ENCODE results near the gene TLE1.

TLE1 gene

GRCh38 chr9:81676395-81676794 is 13.0 kb downstream of the TLE1 start:
- H3K4me3 ChIP-seq (ENCODE audit: low read depth, low read length) = no peak overlapping the region
- no peak for TF ChIP-seq POLR2A (IDR thresholded peaks at IDR 0.05; ENCODE audit: extremely low read depth, insufficient read length)
- TF ChIP-seq, protein P1, sequence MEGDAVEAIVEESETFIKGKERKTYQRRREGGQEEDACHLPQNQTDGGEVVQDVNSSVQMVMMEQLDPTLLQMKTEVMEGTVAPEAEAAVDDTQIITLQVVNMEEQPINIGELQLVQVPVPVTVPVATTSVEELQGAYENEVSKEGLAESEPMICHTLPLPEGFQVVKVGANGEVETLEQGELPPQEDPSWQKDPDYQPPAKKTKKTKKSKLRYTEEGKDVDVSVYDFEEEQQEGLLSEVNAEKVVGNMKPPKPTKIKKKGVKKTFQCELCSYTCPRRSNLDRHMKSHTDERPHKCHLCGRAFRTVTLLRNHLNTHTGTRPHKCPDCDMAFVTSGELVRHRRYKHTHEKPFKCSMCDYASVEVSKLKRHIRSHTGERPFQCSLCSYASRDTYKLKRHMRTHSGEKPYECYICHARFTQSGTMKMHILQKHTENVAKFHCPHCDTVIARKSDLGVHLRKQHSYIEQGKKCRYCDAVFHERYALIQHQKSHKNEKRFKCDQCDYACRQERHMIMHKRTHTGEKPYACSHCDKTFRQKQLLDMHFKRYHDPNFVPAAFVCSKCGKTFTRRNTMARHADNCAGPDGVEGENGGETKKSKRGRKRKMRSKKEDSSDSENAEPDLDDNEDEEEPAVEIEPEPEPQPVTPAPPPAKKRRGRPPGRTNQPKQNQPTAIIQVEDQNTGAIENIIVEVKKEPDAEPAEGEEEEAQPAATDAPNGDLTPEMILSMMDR (IDR thresholded peaks at IDR 0.05; ENCODE audit: low read depth, low read length) = no peak
- no peak for TF ChIP-seq MAX (IDR thresholded peaks at IDR 0.05; ENCODE audit: low read depth, low read length)
- no peak for TF ChIP-seq MYC (IDR thresholded peaks at IDR 0.05; ENCODE audit: low read depth, low read length)
- DNase-seq (ENCODE audit: low read depth) = no peak

DNA sequence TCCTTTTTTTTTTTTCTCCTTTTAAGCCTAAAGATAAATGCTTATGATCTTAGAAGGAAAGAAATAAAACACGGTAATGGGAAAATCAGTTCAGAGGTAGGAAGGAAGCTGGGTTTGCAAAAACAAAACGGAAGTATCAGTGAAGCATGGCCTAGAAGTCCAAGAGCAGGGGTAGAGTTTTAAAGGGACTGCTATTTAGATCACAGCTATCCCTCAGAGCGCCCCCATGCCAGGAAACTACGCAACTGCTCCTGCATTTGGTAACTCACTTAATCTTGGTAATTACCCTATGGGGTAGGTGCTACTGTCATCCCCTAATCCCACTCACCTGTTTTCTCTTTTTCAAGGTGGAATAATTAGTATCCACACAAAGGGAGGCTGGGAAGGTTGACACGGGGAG is 16.0 kb downstream of the TLE1 start:
- TF ChIP-seq POLR2A (IDR thresholded peaks at IDR 0.05; ENCODE audit: extremely low read depth, insufficient read length) (no peak), MYC (IDR thresholded peaks at IDR 0.05; ENCODE audit: low read depth, low read length) (no peak), MAX (IDR thresholded peaks at IDR 0.05; ENCODE audit: low read depth, low read length) (no peak)
- TF ChIP-seq, protein P1 (IDR thresholded peaks at IDR 0.05; ENCODE audit: low read depth, low read length) = no peak
- DNase-seq (ENCODE audit: low read depth) = no peak
- no peak overlapping the region for H3K4me3 ChIP-seq (ENCODE audit: low read depth, low read length)

DNA sequence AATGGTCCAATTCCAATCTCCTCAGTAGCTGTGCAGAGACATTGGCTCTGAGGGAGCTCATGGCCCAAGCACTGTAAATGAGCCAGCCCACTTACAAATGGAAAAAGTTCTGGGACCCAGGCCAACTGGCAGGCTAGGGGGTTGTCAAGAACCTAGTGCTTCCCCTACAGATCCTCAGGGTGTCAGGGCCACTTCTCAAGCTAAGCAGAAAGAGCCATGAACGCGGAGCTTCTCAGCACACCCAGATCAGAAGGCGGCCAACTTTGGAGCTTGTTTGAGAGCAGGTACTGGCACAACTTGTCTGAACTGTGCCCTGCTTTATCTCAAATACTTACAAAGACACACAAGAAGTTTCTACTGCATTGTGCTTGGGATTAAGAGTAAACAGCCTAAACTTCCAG is 17.5 kb downstream of the TLE1 start:
- no peak overlapping the region for H3K4me3 ChIP-seq (ENCODE audit: low read depth, low read length)
- TF ChIP-seq, protein P1 (IDR thresholded peaks at IDR 0.05; ENCODE audit: low read depth, low read length) = no peak
- DNase-seq (ENCODE audit: low read depth) = no peak

- DNase-seq (ENCODE audit: low read depth) = no peak
- H3K4me3 ChIP-seq (ENCODE audit: low read depth, low read length) = no peak overlapping the region
- TF ChIP-seq MAX (IDR thresholded peaks at IDR 0.05; ENCODE audit: low read depth, low read length) (no peak), MYC (IDR thresholded peaks at IDR 0.05; ENCODE audit: low read depth, low read length) (no peak), POLR2A (IDR thresholded peaks at IDR 0.05; ENCODE audit: extremely low read depth, insufficient read length) (no peak)
- TF ChIP-seq, protein P1 (IDR thresholded peaks at IDR 0.05; ENCODE audit: low read depth, low read length) = no peak
Measured at GRCh38 chr9:81669866-81670265, 19.5 kb downstream of the TLE1 start.

- no peak for DNase-seq (ENCODE audit: low read depth)
- TF ChIP-seq MAX (IDR thresholded peaks at IDR 0.05; ENCODE audit: low read depth, low read length) (no peak), POLR2A (IDR thresholded peaks at IDR 0.05; ENCODE audit: extremely low read depth, insufficient read length) (no peak), MYC (IDR thresholded peaks at IDR 0.05; ENCODE audit: low read depth, low read length) (no peak)
- TF ChIP-seq, protein P1 (IDR thresholded peaks at IDR 0.05; ENCODE audit: low read depth, low read length) = no peak
Measured at GRCh38 chr9:81669041-81669651, 20.2 kb downstream of the TLE1 start.

GRCh38 chr9:81666123-81666522 is 23.2 kb downstream of the TLE1 start:
- TF ChIP-seq POLR2A (IDR thresholded peaks at IDR 0.05; ENCODE audit: extremely low read depth, insufficient read length) (no peak), MAX (IDR thresholded peaks at IDR 0.05; ENCODE audit: low read depth, low read length) (no peak), MYC (IDR thresholded peaks at IDR 0.05; ENCODE audit: low read depth, low read length) (no peak)
- TF ChIP-seq, protein P1 (IDR thresholded peaks at IDR 0.05; ENCODE audit: low read depth, low read length) = no peak
- DNase-seq (ENCODE audit: low read depth) = no peak
- no peak overlapping the region for H3K4me3 ChIP-seq (ENCODE audit: low read depth, low read length)

More at GRCh38 chr9:81669041-81669651, 20.2 kb downstream of the TLE1 start:
- no peak overlapping the region for H3K4me3 ChIP-seq (ENCODE audit: low read depth, low read length)

Data from NB4 (cell line).